ENCODE data around the gene TMPRSS9. TPM values are rescaled to one million over a fixed set of nuclear protein-coding genes. Genes with fewer than 3 reads are reported as not detected.

The TMPRSS9 gene
- polyA plus RNA-seq, 3 donors = 0.12 to 0.30 TPM; not detected in 1

- H3K9me3 Mint-ChIP-seq = no peaks in the 10 kb centered on the region
- no peaks in the 10 kb centered on the region for H3K4me1 Mint-ChIP-seq
- no peak overlapping the region for H2AFZ ChIP-seq (ENCODE audit: insufficient read depth, low read depth, low read length, poor library complexity, severe bottlenecking)
- H3K27me3 ChIP-seq (ENCODE audit: control insufficient read depth in 2 of 2, insufficient read depth in 2 of 2, low read length in 2 of 2) = no peaks in the 10 kb centered on the region
- no peaks in the 10 kb centered on the region for H3K4me1 ChIP-seq (ENCODE audit: control insufficient read depth in 1 of 2, insufficient read depth in 2 of 2, low read length in 2 of 2)
- 95% methylated on average over 16 of the region's 16 CpGs for WGBS (ENCODE audit: insufficient coverage)
- H4K20me1 ChIP-seq (ENCODE audit: insufficient read depth, low read length) = no peaks in the 10 kb centered on the region
- peaks cover 0 to 3% (median 0%) of the 10 kb centered on the region in 3 donors for H3K27me3 Mint-ChIP-seq (ENCODE audit: low read depth in 3 of 3)
- no peaks in the 10 kb centered on the region for H3K9me3 ChIP-seq (replicated peaks in 1 of 2; ENCODE audit: control insufficient read depth in 1 of 2, insufficient read depth in 1 of 2, low read length in 2 of 2)
- H3K4me3 Mint-ChIP-seq = no peak overlapping the region
- no peak for TF ChIP-seq CTCF (IDR thresholded peaks at IDR 0.05)
- no peaks in the 10 kb centered on the region for H3K79me2 ChIP-seq (ENCODE audit: insufficient read depth, low read length)
- H3K9ac ChIP-seq (ENCODE audit: insufficient read depth, low read length, poor library complexity, severe bottlenecking) = no peak overlapping the region
- no peak for DNase-seq
- no peak overlapping the region for H3K27ac ChIP-seq (ENCODE audit: low read depth in 1 of 2, low read length in 2 of 2)
- H3K36me3 Mint-ChIP-seq = peaks cover 4 to 17% of the 10 kb centered on the region in 2 donors
- H3K27ac Mint-ChIP-seq = no peak overlapping the region
- intact Hi-C loops (cut with micrococcal nuclease) = no loop called here
- H3K4me3 ChIP-seq (replicated peaks in 1 of 3; ENCODE audit: low read depth in 2 of 3, low read length in 3 of 3) = no peak overlapping the region
- H3K36me3 ChIP-seq (replicated peaks in 1 of 2; ENCODE audit: control insufficient read depth in 1 of 2, insufficient read depth in 2 of 2, low read length in 2 of 2) = peaks cover 16 to 26% of the 10 kb centered on the region in 2 donors
- H3K4me2 ChIP-seq (replicated peaks; ENCODE audit: extremely low read depth, low read length, poor library complexity, severe bottlenecking) = no peak overlapping the region
These were observed 9.4 kb upstream of the TMPRSS9 start for GRCh38 chr19:2350656-2351055.

- H3K27me3 ChIP-seq (ENCODE audit: control insufficient read depth in 2 of 2, insufficient read depth in 2 of 2, low read length in 2 of 2) = no peaks in the 10 kb centered on the region
- Mint-ChIP-seq H3K27ac (no peak overlapping the region), H3K4me3 (no peak overlapping the region), H3K36me3 (peaks cover 2 to 14% of the 10 kb centered on the region in 2 donors), H3K27me3 (ENCODE audit: low read depth in 3 of 3) (peaks cover 0 to 2% (median 0%) of the 10 kb centered on the region in 3 donors), H3K4me1 (no peaks in the 10 kb centered on the region), H3K9me3 (no peaks in the 10 kb centered on the region)
- TF ChIP-seq CTCF (IDR thresholded peaks at IDR 0.05) = no peak
- H2AFZ ChIP-seq (ENCODE audit: insufficient read depth, low read depth, low read length, poor library complexity, severe bottlenecking) = no peak overlapping the region
- no peak for DNase-seq
- intact Hi-C loops (cut with micrococcal nuclease) = no loop called here
- no peak overlapping the region for H3K4me3 ChIP-seq (replicated peaks in 1 of 3; ENCODE audit: low read depth in 2 of 3, low read length in 3 of 3)
- H3K36me3 ChIP-seq (replicated peaks in 1 of 2; ENCODE audit: control insufficient read depth in 1 of 2, insufficient read depth in 2 of 2, low read length in 2 of 2) = peaks cover 13 to 26% of the 10 kb centered on the region in 2 donors
- H3K79me2 ChIP-seq (ENCODE audit: insufficient read depth, low read length) = no peaks in the 10 kb centered on the region
- no peaks in the 10 kb centered on the region for H3K4me1 ChIP-seq (ENCODE audit: control insufficient read depth in 1 of 2, insufficient read depth in 2 of 2, low read length in 2 of 2)
- no peak overlapping the region for H3K9ac ChIP-seq (ENCODE audit: insufficient read depth, low read length, poor library complexity, severe bottlenecking)
- H3K4me2 ChIP-seq (replicated peaks; ENCODE audit: extremely low read depth, low read length, poor library complexity, severe bottlenecking) = no peak overlapping the region
- 99% methylated on average over 26 of the region's 28 CpGs for WGBS (ENCODE audit: insufficient coverage)
- H3K27ac ChIP-seq (ENCODE audit: low read depth in 1 of 2, low read length in 2 of 2) = no peak overlapping the region
- H4K20me1 ChIP-seq (ENCODE audit: insufficient read depth, low read length) = no peaks in the 10 kb centered on the region
- no peaks in the 10 kb centered on the region for H3K9me3 ChIP-seq (replicated peaks in 1 of 2; ENCODE audit: control insufficient read depth in 1 of 2, insufficient read depth in 1 of 2, low read length in 2 of 2)
These were observed 8.5 kb upstream of the TMPRSS9 start for GRCh38 chr19:2351591-2351990.
